HEK293 (cell line): ENCODE data around the gene MBD3L1.
A peak's percentile ranks its signal among the peaks of the same experiment; 100 is the strongest.

Experiments
- CTCF ChIA-PET: fragments of 350-600 bp; formaldehyde crosslinking; extraction: SDS; loops from one replicate; lab custom pipeline; 2021; ENCODE audit warnings: antibody characterized with exemption; lab: Yijun Ruan, JAX
- POLR2A ChIA-PET: fragments of 300-600 bp; formaldehyde crosslinking; extraction: SDS; loops from one replicate; lab custom pipeline; 2020; ENCODE audit warnings: antibody characterized with exemption, inconsistent platforms; lab: Yijun Ruan, JAX
- H3K27ac ChIP-seq: fragments of 200-500 bp; sonication (Bioruptor generic); 2 replicates; pipeline ENCODE4 v1.5.1; 2014; ENCODE audit warnings: low read depth, low read length, control low read depth, inconsistent platforms; ENCODE audit errors: extremely low read depth
- H3K36me3 ChIP-seq, 2 experiments: fragments of 200-500 bp in 1 of 2; sonication (Bioruptor generic) in 1 of 2; 1 replicate in 1 of 2; 2 replicates in 1 of 2; pipeline ENCODE4 v1.5.1; 2014 to 2017; ENCODE audit warnings: inconsistent platforms in 2 of 2, low read length in 2 of 2; ENCODE audit not compliant: control insufficient read depth in 2 of 2, insufficient read depth in 1 of 2
- H3K4me1 ChIP-seq: fragments of 200-500 bp; sonication (Bioruptor generic); 2 replicates; pipeline ENCODE4 v1.5.1; 2014; ENCODE audit warnings: mild to moderate bottlenecking, low read length, inconsistent platforms; ENCODE audit not compliant: control insufficient read depth, insufficient read depth
- H3K4me3 ChIP-seq: 2 replicates; pipeline ENCODE4 v1.5.1; 2011; ENCODE audit warnings: low read depth, mild to moderate bottlenecking, control low read depth, low read length, moderate library complexity
- H3K9me3 ChIP-seq: fragments of 200-500 bp; sonication (Bioruptor generic); 2 replicates; pipeline ENCODE4 v1.5.1; 2014; ENCODE audit warnings: low read depth, low read length, inconsistent platforms; ENCODE audit not compliant: control insufficient read depth, insufficient read depth
- CTCF ChIP-seq: fragments of 450-650 bp; formaldehyde crosslinking; IDR thresholded peaks from 2 replicates; pipeline ENCODE4 v1.5.1; 2016; ENCODE audit warnings: missing biosample characterization, missing genetic modification characterization
- EGR2 ChIP-seq: fragments of 450-650 bp; formaldehyde crosslinking; IDR thresholded peaks from 2 replicates; pipeline ENCODE4 v1.5.1; 2016; ENCODE audit warnings: low read depth, missing biosample characterization, missing genetic modification characterization
- FEZF1 ChIP-seq: fragments of 450-650 bp; formaldehyde crosslinking; IDR thresholded peaks from 2 replicates; pipeline ENCODE4 v1.5.1; 2016; ENCODE audit warnings: missing biosample characterization, missing genetic modification characterization
- OSR2 ChIP-seq: fragments of 450-650 bp; formaldehyde crosslinking; IDR thresholded peaks from 2 replicates; pipeline ENCODE4 v1.5.1; 2016; ENCODE audit warnings: missing biosample characterization, missing genetic modification characterization
- SETDB1 ChIP-seq: IDR thresholded peaks from one replicate; pipeline ENCODE4 v1.6.1; 2017; ENCODE audit warnings: mild to moderate bottlenecking, low read length, moderate library complexity, mixed read lengths; ENCODE audit not compliant: insufficient read length
- ZBTB8A ChIP-seq: fragments of 450-650 bp; formaldehyde crosslinking; IDR thresholded peaks from 2 replicates; pipeline ENCODE4 v1.5.1; 2016; ENCODE audit warnings: missing biosample characterization, missing genetic modification characterization
- ZNF133 ChIP-seq: fragments of 450-650 bp; formaldehyde crosslinking; IDR thresholded peaks from 2 replicates; pipeline ENCODE4 v1.5.1; 2016; ENCODE audit warnings: missing biosample characterization, missing genetic modification characterization
- ZNF18 ChIP-seq: fragments of 450-650 bp; formaldehyde crosslinking; IDR thresholded peaks from 2 replicates; pipeline ENCODE4 v1.5.1; 2016; ENCODE audit warnings: missing biosample characterization, missing genetic modification characterization
- ZNF184 ChIP-seq: fragments of 450-650 bp; IDR thresholded peaks from 2 replicates; pipeline ENCODE4 v1.5.1; 2018; ENCODE audit warnings: missing biosample characterization, mild to moderate bottlenecking, missing genetic modification characterization
- ZNF2 ChIP-seq: fragments of 450-650 bp; formaldehyde crosslinking; IDR thresholded peaks from 2 replicates; pipeline ENCODE4 v1.5.1; 2016; ENCODE audit warnings: missing biosample characterization, missing genetic modification characterization
- ZNF202 ChIP-seq: fragments of 450-650 bp; formaldehyde crosslinking; IDR thresholded peaks from 2 replicates; pipeline ENCODE4 v1.5.1; 2016; ENCODE audit warnings: missing biosample characterization, missing genetic modification characterization, borderline replicate concordance
- ZNF433 ChIP-seq: fragments of 450-650 bp; formaldehyde crosslinking; IDR thresholded peaks from 2 replicates; pipeline ENCODE4 v1.5.1; 2016; ENCODE audit warnings: missing biosample characterization, missing genetic modification characterization, low read depth
- ZNF639 ChIP-seq: fragments of 450-650 bp; formaldehyde crosslinking; IDR thresholded peaks from 2 replicates; pipeline ENCODE4 v1.5.1; 2016; ENCODE audit warnings: missing biosample characterization, missing genetic modification characterization
- ZXDB ChIP-seq: fragments of 450-650 bp; formaldehyde crosslinking; IDR thresholded peaks from 2 replicates; pipeline ENCODE4 v1.5.1; 2016; ENCODE audit warnings: missing biosample characterization, missing genetic modification characterization
- TF ChIP-seq, protein P1 (sequence below): fragments of 450-650 bp; formaldehyde crosslinking; IDR thresholded peaks from 2 replicates; pipeline ENCODE4 v1.5.1; 2016; ENCODE audit warnings: missing biosample characterization, missing genetic modification characterization
- TF ChIP-seq, protein P2 (sequence below): fragments of 450-650 bp; formaldehyde crosslinking; IDR thresholded peaks from 2 replicates; pipeline ENCODE4; 2016; ENCODE audit warnings: missing biosample characterization, missing genetic modification characterization

MBD3L1 gene

DNA sequence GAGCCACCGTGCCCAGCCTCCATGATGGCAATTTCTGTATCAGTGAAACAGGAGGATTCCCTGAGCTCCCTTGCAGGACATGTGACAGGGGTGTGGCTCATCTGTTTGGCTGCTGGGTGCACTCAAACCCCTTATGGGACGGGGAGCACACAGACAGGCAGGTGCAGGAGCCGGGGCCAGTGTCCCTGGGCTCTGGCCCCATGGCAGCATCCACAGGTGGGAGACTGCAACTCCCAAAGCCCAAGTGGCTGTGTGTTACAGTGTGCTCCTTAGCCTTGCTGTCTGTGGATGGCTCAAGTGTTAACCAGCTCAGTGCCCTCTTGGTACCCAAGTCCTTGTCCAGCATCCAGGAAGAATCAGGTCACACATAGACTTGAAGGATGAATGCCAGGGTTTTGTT is 14.6 kb downstream of the MBD3L1 start (continued):
- no peak for TF ChIP-seq CTCF (tag by site-specific recombination)
- TF ChIP-seq ZNF433 (tag by site-specific recombination), result no peak
- no peak for TF ChIP-seq ZNF639 (tag by site-specific recombination)
- TF ChIP-seq ZNF202 (tag by site-specific recombination), result no peak

DNA sequence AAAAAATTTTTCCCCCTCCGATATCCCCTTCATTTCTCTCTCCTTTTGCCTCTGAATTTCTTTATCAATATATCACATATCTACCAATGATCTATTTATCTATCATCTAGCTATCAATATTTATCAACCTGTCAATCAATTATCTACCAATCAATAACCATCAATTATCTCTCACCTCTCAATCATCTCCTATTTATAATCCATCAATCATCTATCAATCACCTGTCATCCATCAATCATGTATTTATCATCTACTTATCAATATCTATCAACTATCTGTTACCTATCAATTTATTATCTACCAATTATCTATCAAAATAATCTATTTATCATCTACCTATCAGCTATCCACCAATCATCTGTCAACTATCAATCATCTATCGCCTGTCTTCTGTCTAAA is 17.1 kb downstream of the MBD3L1 start:
- Histone ChIP-seq H3K4me1 (no peaks in the 10 kb centered on the region), H3K4me3 (no peak overlapping the region), H3K27ac (no peak overlapping the region), H3K36me3 (no peaks in the 10 kb centered on the region), H3K9me3 (no peaks in the 10 kb centered on the region)
- ChIA-PET POLR2A (no interaction called here), CTCF (no interaction called here)
- TF ChIP-seq FEZF1 (tag by site-specific recombination), result no peak
- TF ChIP-seq ZBTB8A (tag by site-specific recombination), result no peak
- no peak for TF ChIP-seq SETDB1
- no peak for TF ChIP-seq ZNF2 (tag by site-specific recombination)
- TF ChIP-seq OSR2 (tag by site-specific recombination), result no peak
- TF ChIP-seq, protein P1, sequence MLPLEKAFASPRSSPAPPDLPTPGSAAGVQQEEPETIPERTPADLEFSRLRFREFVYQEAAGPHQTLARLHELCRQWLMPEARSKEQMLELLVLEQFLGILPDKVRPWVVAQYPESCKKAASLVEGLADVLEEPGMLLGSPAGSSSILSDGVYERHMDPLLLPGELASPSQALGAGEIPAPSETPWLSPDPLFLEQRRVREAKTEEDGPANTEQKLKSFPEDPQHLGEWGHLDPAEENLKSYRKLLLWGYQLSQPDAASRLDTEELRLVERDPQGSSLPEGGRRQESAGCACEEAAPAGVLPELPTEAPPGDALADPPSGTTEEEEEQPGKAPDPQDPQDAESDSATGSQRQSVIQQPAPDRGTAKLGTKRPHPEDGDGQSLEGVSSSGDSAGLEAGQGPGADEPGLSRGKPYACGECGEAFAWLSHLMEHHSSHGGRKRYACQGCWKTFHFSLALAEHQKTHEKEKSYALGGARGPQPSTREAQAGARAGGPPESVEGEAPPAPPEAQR (tag by site-specific recombination), result no peak
- TF ChIP-seq ZXDB (tag by site-specific recombination), result no peak
- TF ChIP-seq EGR2 (tag by site-specific recombination), result no peak
- TF ChIP-seq ZNF133 (tag by site-specific recombination), result no peak
- TF ChIP-seq, protein P2, sequence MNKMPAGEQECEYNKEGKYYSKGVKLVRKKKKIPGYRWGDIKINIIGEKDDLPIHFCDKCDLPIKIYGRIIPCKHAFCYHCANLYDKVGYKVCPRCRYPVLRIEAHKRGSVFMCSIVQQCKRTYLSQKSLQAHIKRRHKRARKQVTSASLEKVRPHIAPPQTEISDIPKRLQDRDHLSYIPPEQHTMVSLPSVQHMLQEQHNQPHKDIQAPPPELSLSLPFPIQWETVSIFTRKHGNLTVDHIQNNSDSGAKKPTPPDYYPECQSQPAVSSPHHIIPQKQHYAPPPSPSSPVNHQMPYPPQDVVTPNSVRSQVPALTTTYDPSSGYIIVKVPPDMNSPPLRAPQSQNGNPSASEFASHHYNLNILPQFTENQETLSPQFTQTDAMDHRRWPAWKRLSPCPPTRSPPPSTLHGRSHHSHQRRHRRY (tag by site-specific recombination), result no peak

DNA sequence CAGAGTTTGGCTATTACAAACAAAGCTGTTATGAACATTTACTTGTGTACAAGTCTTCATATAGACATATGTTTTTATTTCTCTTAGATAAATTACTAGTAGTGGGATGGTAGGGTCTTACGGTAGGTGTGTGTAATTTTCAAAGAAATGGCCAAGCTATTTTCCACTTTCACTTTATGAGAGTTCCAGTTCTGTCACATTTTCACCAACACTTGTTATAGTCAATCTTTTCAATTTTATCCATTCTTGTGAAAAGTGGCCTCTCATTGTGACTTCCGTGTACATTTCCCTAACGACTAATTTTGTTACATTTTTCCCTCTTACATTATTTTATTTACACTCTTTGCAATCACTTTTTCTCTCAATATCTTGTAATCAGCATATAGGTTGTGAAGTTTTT is 18.3 kb downstream of the MBD3L1 start:
- no peak overlapping the region for H3K4me3 ChIP-seq
- no peak overlapping the region for H3K27ac ChIP-seq
- TF ChIP-seq ZNF18 (tag by site-specific recombination), result no peak
- peak; percentile 93 for TF ChIP-seq ZNF184 (tag by site-specific recombination)
- TF ChIP-seq SETDB1, result no peak
- H3K36me3 ChIP-seq, result no peaks in the 10 kb centered on the region
- CTCF ChIA-PET, result no interaction called here
- H3K4me1 ChIP-seq, result no peaks in the 10 kb centered on the region
- POLR2A ChIA-PET, result no interaction called here
- no peaks in the 10 kb centered on the region for H3K9me3 ChIP-seq
